Keratinocyte (primary cell): ENCODE data around the gene NPFFR2. TPM values are rescaled to one million over a fixed set of nuclear protein-coding genes. Genes with fewer than 3 reads are reported as not detected.

Experiments used
- DNase-seq: peaks from one replicate; pipeline ENCODE4 v3.0.0-alpha.2; 2011; ENCODE audit warnings: low read depth, missing footprints, low spot score
- FAIRE-seq: peaks from 2 replicates; lab custom pipeline; 2011; peaks lifted over from hg19 to GRCh38; lab: Jason Lieb, UNC
- H2AFZ ChIP-seq: 2 replicates; pipeline ENCODE4 v1.6.0; 2012; ENCODE audit warnings: low read length, control low read depth, inconsistent platforms; ENCODE audit not compliant: control insufficient read depth
- H3K27ac ChIP-seq: 2 replicates; pipeline ENCODE4 v1.5.1; 2011; ENCODE audit warnings: low read length; ENCODE audit not compliant: control insufficient read depth, insufficient read depth
- H3K27me3 ChIP-seq: 3 replicates; pipeline ENCODE4 v1.6.0; 2011; ENCODE audit warnings: low read length; ENCODE audit not compliant: control insufficient read depth, insufficient read depth; ENCODE audit errors: extremely low read depth
- H3K36me3 ChIP-seq, 2 experiments: 2 replicates in 1 of 2; 3 replicates in 1 of 2; pipeline ENCODE4 v1.5.1; 2011; ENCODE audit warnings: low read length in 2 of 2, mild to moderate bottlenecking in 1 of 2; ENCODE audit not compliant: control insufficient read depth in 2 of 2, insufficient read depth in 2 of 2; ENCODE audit errors: extremely low read depth in 1 of 2
- H3K4me1 ChIP-seq: 3 replicates; pipeline ENCODE4 v1.5.1; 2011; ENCODE audit warnings: low read length; ENCODE audit not compliant: control insufficient read depth, insufficient read depth; ENCODE audit errors: extremely low read depth
- H3K4me2 ChIP-seq: 3 replicates; pipeline ENCODE4 v1.6.0; 2011; ENCODE audit warnings: low read depth, low read length; ENCODE audit not compliant: control insufficient read depth, insufficient read depth; ENCODE audit errors: extremely low read depth
- H3K4me3 ChIP-seq, 3 experiments: fragments of 200-600 bp in 1 of 3; sonication (generic) in 1 of 3; 2 replicates in 2 of 3; 3 replicates in 1 of 3; pipeline ENCODE4 v1.5.1; 2011 to 2016; ENCODE audit warnings: low read length in 3 of 3, mild to moderate bottlenecking in 3 of 3, control low read depth in 2 of 3, inconsistent platforms in 1 of 3, low read depth in 1 of 3, mixed read lengths in 1 of 3, mixed run types in 1 of 3, moderate library complexity in 1 of 3; ENCODE audit not compliant: control insufficient read depth in 2 of 3, insufficient read depth in 2 of 3; ENCODE audit errors: extremely low read depth in 1 of 3
- H3K79me2 ChIP-seq: 2 replicates; pipeline ENCODE4 v1.6.0; 2012; ENCODE audit warnings: low read length; ENCODE audit not compliant: control insufficient read depth, insufficient read depth
- H3K9ac ChIP-seq: 3 replicates; pipeline ENCODE4 v1.6.0; 2011; ENCODE audit warnings: low read length; ENCODE audit not compliant: control insufficient read depth, insufficient read depth; ENCODE audit errors: extremely low read depth
- H3K9me1 ChIP-seq: 3 replicates; pipeline ENCODE4 v1.6.0; 2011; ENCODE audit warnings: low read length; ENCODE audit not compliant: control insufficient read depth, insufficient read depth; ENCODE audit errors: extremely low read depth
- H3K9me3 ChIP-seq: 2 replicates; pipeline ENCODE4 v1.5.1; 2012; ENCODE audit warnings: low read depth, low read length; ENCODE audit not compliant: control insufficient read depth
- H4K20me1 ChIP-seq: 3 replicates; pipeline ENCODE4 v1.6.0; 2011; ENCODE audit warnings: low read length; ENCODE audit not compliant: control insufficient read depth, insufficient read depth; ENCODE audit errors: extremely low read depth
- EZH2 ChIP-seq: IDR thresholded peaks from one replicate; pipeline ENCODE4 v1.6.1; 2012; ENCODE audit warnings: inconsistent platforms, mild to moderate bottlenecking, low read length, moderate library complexity
- dilution Hi-C: fragments of 300-500 bp; cut with MboI; formaldehyde crosslinking; loops from one replicate; pipeline ENCODE4 v1.7.0; 2020; ENCODE audit warnings: low sequenced_read_pairs; ENCODE audit not compliant: extremely low pct_ligation_motif_present
- polyA plus RNA-seq, 5 experiments: library from polyadenylated mRNA; depleted of rRNA in 3 of 5; stranded (reverse) in 3 of 5; stranded (forward) in 1 of 5; unstranded in 1 of 5; fragments of >200 nt; gene quantifications; 1 replicate in 1 of 5; 2 replicates in 3 of 5; 3 replicates in 1 of 5; pipeline versions ENCODE4 v1.2.1 to v1.2.3, GENCODE V29; 2011 to 2012; ENCODE audit warnings: missing spikeins in 2 of 5, low read depth in 1 of 5, low replicate concordance in 1 of 5
- TF ChIP-seq, protein P1 (sequence below), 3 experiments: IDR thresholded peaks in 1 of 3; conservative IDR thresholded peaks in 1 of 3; optimal IDR thresholded peaks in 1 of 3; 2 replicates in 2 of 3; 3 replicates in 1 of 3; pipeline versions ENCODE3 to v1.5.1; 2011; ENCODE audit warnings: low read length in 3 of 3, mild to moderate bottlenecking in 3 of 3, moderate library complexity in 2 of 3, control low read depth in 1 of 3, inconsistent platforms in 1 of 3; ENCODE audit not compliant: insufficient read depth in 2 of 3; ENCODE audit errors: extremely low read depth in 1 of 3

NPFFR2 gene
- polyA plus RNA-seq, 1 donor (not counting 4 experiments of a cell fraction or from before 2014, with no cell fraction given), result not detected

DNA sequence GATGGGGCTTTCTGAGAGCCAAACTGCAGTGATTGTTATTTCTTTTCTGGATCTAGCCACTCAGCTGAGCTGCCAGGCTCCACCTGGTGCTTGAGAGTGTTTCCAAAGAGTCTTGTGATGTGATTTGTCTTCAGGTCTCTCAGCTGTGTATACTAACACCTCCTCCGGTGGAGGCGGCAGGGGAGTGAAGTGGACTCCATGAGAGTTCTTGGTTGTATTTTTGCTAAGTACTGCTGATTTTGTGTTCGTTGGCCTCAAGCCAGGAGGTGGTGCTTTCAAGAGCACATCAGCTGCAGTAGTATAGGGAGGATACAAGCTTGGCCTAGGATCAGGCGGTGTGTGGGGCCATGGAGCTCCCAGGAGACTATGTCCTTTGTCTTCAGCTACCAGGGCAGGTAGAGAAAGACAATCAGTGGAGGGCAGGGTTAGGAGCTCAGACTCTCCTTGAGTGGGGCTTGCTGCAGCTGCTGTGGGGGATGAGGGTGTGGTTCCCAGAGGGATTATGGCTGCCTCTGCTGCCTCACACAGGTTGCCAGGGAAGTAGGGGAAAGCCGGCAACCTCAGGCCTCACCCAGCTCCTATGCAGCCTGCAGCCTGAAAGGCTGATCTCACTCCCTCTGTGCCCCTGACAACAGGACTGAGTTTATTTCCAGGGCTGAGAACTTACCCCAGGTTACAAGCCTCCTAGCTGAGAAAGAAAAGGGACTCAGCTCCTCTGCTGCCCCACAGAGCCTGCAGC lies 62.4 kb downstream of the NPFFR2 start:
- no peaks in the 10 kb centered on the region for H4K20me1 ChIP-seq
- dilution Hi-C loops, result no loop called here
- H3K36me3 ChIP-seq, result no peaks in the 10 kb centered on the region
- H3K4me2 ChIP-seq, result no peak overlapping the region
- no peak overlapping the region for H3K27ac ChIP-seq
- no peak overlapping the region for H3K4me3 ChIP-seq
- DNase-seq (no peak), FAIRE-seq (no peak)
- H2AFZ ChIP-seq, result no peak overlapping the region
- no peak overlapping the region for H3K9ac ChIP-seq
- no peaks in the 10 kb centered on the region for H3K79me2 ChIP-seq
- no peak for TF ChIP-seq EZH2
- TF ChIP-seq, protein P1, sequence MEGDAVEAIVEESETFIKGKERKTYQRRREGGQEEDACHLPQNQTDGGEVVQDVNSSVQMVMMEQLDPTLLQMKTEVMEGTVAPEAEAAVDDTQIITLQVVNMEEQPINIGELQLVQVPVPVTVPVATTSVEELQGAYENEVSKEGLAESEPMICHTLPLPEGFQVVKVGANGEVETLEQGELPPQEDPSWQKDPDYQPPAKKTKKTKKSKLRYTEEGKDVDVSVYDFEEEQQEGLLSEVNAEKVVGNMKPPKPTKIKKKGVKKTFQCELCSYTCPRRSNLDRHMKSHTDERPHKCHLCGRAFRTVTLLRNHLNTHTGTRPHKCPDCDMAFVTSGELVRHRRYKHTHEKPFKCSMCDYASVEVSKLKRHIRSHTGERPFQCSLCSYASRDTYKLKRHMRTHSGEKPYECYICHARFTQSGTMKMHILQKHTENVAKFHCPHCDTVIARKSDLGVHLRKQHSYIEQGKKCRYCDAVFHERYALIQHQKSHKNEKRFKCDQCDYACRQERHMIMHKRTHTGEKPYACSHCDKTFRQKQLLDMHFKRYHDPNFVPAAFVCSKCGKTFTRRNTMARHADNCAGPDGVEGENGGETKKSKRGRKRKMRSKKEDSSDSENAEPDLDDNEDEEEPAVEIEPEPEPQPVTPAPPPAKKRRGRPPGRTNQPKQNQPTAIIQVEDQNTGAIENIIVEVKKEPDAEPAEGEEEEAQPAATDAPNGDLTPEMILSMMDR (optimal IDR thresholded peaks at IDR 0.05 in 1 of 3, IDR thresholded peaks at IDR 0.05 in 1 of 3, conservative IDR thresholded peaks at IDR 0.05 in 1 of 3; ENCODE audit: extremely low read depth in 1 of 3, insufficient read depth in 2 of 3, low read length in 3 of 3), result no peak
- no peaks in the 10 kb centered on the region for H3K27me3 ChIP-seq
- no peaks in the 10 kb centered on the region for H3K4me1 ChIP-seq
- no peaks in the 10 kb centered on the region for H3K9me3 ChIP-seq
- no peaks in the 10 kb centered on the region for H3K9me1 ChIP-seq

DNA sequence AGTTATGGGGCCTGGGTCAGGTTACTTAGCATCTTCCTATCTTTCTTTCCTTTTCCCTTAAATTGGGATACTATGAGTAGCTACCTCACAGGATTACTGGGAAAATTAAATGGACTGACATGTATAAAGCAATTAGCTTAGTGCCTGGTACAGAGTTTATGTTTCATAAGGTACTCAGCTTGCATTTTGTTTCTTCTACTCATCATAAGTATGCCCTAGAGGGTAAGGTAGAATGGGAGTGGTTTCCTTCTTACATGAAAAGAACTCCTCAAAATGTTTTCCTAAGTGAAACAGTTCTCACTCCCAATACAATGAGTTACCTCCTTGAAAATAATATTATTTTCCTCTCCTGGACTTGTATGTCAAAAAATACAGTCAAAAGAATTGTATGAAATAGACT lies 75.7 kb downstream of the NPFFR2 start:
- Histone ChIP-seq H3K4me3 (no peak overlapping the region), H3K4me1 (peaks cover 4% of the 10 kb centered on the region), H3K9ac (no peak overlapping the region), H3K79me2 (no peaks in the 10 kb centered on the region), H3K36me3 (no peaks in the 10 kb centered on the region), H3K9me3 (no peaks in the 10 kb centered on the region), H3K27ac (no peak overlapping the region), H2AFZ (no peak overlapping the region), H3K9me1 (no peaks in the 10 kb centered on the region), H3K27me3 (no peaks in the 10 kb centered on the region), H3K4me2 (no peak overlapping the region), H4K20me1 (no peaks in the 10 kb centered on the region)
- FAIRE-seq, result no peak
- TF ChIP-seq, protein P1 (optimal IDR thresholded peaks at IDR 0.05 in 1 of 3, IDR thresholded peaks at IDR 0.05 in 1 of 3, conservative IDR thresholded peaks at IDR 0.05 in 1 of 3; ENCODE audit: extremely low read depth in 1 of 3, insufficient read depth in 2 of 3, low read length in 3 of 3), result no peak
- TF ChIP-seq EZH2, result no peak
- DNase-seq, result no peak
- dilution Hi-C loops, result no loop called here
